Fibroblast of skin of right quadriceps (primary cell): Measurements from ENCODE around the gene GEMIN5.

Experiments used
- DNase-seq: peaks from one replicate; pipeline ENCODE4 v3.0.0-alpha.2; 2013

The GEMIN5 gene

DNA sequence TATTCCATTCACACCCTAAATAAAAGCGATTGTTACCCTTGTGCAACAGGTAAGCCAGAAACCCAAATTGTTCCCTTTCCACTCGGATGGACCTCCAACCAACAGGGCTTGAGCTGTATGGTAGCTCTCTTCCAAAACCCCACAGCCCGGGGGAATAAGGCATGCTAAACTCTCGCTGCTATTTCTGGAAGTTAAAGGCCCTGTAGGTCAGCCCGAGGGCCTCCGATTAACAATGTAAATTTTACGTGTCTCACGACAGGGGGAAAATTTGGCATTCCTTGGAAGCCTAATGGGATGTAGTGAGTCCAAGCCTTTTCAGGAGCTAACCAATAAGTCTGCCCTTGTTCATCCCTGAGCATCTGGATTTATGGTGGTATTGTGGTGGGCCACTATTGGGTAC is 53.6 kb downstream of the GEMIN5 start:
- no peak for DNase-seq

DNA sequence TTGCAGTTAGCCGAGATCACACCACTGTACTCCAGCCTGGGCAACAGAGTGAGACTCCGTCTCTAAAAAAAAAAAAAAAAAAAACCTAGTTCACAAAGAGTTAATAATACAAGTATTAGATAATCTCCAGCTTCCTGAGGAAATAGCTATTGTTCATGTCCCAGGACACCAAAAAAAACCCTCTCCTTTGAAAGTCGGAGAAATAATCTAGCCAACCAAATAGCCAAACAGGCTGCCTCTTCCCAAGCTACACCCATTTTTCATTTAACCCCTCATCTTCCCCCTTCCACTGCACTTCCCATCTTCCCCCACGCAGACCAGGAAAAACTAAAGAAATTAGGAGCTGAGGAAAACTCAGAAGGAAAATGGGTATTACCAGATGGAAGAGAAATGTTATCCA is 56.0 kb downstream of the GEMIN5 start:
- no peak for DNase-seq

DNA sequence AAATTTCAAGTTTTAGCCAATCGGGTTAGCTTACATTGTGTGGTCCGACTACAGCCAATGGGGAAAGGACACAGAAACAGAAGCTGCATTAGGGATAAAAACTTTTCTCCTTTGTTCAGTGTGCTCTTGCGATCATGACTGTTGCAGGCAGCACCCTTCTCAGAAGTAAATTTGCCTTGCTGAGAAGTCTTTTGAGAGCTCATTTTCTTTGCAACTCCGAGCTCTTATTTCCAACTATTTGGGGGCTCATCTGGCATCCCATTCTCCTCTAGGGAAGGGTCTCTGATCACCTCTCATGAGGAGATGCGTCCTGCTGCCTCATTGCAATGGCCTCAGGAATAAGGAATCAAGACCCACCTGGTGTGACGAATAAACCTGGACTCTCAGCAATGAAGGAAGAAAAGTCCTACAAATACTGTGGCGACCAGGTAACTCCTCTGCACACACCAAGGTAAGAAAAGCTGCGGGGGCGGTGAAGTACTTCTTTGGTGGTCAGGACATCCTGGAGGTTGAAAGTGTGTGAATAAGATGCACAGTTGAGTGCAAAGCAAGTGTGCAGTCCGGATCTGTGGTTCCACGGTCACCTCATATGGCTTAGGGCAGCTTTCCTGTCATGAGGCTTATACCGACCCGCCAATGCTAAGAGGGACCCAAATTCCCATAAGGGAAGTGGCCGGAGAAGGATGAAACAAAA is 59.2 kb downstream of the GEMIN5 start:
- no peak for DNase-seq

DNA sequence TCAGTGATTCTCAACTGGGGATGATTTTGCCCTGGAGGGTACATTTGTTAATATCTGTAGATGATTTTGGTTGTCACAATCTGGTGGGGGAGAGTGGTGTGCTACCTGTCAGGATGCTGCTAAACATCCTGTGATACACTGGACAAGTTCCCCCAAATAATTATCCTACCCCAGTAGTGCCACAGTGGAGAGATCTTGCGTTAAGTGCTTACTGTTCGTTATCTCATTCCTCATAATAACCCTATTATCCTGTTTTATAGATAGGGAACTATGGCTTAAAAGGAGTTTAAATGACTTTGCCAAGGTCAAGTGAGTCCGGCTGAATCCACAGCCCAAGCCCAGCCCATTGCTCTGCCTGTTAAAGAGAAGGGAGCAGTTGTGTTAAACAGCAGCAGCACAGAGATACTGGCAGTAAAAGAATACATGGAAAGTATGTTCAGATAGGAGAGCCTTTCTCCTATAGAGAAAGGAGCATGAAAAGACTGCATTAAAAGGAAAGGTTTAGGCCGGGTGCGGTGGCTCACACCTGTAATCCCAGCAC is 64.2 kb downstream of the GEMIN5 start:
- no peak for DNase-seq

DNA sequence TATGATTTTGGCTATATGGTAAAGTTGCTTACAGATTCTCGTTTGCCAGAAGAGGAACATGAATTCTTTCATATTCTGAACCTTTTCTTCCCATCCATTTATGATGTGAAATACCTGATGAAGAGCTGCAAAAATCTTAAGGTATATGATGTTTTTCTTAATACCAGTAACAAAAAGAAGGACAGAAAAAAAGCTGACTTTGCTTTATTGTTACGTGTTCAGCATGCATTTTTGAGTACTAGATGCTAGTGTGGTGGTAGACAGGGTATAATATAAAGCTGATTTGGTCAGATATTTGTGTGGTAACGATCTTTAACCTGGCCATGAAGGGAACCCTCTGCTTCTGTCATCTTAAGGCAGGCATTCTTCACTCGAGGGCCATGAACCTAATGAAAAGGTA is 66.3 kb downstream of the GEMIN5 start:
- DNase-seq, result no peak

DNA sequence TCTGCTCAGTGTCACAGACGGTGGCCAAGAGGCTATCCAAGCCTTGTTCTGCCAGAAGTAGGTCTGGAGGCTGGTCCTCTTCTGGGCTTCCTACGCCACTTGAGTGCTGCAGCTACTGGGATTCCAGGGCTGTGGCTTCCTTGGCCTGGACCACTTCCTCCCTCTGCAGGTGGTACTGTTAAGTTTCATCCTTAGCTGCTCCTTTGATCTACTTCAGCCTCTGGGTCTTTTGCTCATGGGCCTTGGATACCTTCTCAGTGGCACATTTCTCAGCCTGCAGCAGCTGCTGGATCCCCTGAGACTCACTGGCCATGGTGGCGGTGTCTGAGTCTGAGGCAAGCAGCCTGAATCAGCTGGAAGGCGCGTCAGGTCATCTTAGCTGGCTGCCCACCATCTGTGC is 69.3 kb downstream of the GEMIN5 start:
- no peak for DNase-seq

DNA sequence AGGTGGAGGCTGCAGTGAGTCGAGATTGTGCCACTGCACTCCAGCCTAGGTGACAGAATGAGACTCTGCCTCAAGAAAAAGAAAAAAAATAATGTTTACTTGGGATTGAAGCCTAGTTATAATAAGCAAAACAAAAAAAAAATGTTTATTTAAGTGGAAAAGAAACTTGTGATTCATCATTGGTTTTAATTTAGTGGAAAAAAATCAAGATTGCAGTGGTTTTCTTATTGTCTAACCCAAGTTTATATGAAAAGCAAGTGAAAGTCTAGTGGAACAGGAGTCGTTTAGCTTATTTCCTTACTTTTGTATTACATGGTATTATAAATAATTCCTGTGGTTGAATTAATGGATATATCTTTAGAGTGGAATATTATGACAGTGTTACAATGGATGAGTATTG is 71.2 kb downstream of the GEMIN5 start:
- no peak for DNase-seq

DNA sequence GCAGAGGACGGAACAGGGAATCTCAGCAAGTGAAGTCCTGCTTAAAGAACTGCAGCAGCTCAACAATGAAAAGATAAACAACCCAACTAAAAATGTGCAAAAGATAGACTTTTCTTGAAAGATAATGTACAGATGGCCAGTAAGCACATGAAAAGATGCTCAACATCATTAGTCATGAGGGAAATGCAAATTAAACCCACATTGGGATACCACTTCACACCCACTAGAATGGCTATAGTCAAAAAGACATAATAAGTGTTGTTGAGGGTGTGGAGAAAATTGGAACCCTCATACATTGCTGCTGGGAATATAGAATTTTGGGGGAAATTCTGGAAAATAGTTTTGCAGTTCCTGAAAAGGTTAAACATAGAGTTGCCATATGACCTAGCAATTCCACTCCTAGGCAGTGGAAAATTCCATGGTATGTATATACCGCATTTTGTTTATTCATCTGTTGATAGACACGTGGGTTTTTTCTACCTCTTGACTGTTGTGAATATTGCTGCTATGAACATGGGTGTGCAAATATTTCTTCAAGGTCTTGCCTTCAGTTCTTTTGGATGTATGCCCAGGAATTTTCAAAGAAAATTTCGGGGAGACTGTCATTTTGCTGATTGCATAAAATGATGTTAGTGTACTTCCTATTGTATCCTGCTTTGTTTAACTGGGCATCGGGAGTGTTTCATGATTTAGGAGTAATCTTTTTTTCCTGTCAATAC is 72.4 kb downstream of the GEMIN5 start:
- peak; percentile 17 for DNase-seq

DNA sequence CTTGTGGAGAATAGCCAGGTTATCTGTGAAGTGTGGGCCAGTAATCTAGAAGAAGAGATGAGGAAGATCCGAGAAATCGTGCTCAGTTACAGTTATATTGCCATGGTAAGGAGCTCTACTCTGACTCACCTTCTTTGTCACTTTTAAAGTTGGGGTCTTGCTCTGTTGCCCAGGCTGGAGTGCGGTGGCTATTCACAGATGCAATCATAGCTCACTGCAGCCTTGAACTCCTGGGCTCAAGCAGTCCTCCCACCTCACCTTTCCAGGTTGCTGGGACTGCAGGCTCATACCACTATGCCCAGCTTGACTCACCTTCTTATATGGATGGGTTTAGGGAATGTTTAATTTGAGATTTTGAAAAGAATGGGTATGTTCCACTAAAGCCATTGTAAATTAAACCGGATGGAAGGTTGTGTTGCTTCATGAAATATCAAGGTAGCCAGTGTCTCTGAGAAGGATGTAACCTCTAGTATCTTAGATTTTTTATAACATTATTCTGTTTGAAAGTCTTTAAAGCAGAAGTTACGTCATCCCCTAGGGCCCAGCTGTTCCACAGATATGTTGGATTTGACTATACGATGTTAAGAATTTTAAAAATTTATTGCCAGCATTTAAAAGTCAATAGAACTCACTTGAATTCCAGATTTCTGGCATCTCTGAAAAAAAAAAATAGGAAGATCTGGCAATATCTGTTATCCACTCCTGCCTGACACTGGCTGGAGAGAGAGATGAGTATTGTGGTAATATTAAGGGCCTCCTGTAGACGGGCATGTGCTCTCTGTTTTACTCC is 74.5 kb downstream of the GEMIN5 start:
- no peak for DNase-seq

DNA sequence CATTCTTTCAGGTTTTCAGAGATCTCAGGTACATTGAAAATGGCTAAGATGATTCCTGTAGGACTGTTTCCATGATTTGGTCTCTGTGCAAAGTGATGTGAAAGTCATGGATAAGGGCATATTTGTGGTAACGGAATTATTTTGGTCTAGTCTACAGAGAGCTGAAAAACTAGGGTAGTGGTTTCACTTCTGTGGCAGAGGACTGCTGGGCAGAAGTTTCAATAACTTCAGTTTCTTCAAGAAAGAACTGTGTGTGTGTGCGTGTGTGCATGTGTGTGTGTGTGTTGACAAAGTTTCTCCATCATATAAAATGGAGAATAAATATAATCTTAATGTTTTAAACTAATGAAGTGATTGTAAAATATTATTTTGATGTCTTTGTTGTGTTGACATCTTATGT is 75.2 kb downstream of the GEMIN5 start:
- no peak for DNase-seq

DNA sequence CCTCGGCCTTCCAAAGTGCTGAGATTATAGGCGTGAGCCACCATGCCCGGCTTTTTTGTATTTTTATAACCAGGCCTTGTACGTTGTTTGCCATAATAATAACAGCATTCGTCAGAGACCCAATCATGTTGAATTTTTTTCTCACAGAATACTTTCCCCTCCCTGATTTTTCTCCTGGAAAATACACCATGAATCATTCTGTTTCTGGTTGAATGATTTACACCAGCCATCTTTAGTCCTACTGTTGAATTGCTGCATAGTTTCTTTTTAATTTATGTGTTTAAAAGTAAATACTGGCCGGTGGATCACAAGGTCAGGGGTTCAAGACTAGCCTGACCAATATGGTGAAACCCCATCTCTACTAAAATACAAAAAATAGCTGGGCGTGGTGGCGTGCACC is 76.1 kb downstream of the GEMIN5 start:
- DNase-seq, result no peak

DNA sequence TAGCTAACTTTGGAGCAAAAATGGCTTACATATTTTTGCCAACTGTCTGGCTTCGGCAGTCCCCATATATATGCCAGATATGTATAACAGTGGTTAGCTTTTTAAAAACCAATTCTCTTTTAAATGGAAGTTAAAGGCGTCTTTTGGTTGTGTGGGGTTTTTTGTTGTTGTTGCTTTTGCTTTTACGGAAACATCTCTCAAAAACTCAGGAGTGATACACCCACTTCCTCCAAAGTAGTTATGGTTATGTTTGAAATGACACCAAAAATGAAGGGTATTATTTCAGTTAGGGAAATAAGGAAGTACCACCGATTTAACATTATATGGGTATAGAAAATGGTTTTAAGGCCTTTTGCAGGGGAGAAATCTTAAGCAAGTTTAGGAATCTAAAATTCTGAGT is 77.2 kb downstream of the GEMIN5 start:
- no peak for DNase-seq

DNA sequence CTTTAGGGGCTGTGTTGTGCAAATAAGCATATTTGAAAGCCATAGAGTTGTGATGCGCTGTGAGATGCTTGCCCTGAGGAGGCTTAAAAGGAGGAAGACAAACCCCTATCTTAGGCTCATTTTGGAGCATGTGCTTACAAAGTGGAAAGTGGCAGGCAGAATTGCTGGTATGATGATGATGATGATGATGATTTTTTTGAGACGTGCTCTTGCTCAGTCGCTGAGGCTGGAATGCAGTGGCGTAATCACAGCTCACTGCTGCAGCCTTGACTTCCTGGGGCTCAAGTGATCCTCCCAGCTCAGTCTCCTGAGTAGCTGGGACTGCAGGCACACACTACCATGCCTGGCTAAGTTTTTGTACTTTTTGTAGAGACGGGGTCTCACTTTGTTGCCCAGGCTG is 77.9 kb downstream of the GEMIN5 start:
- DNase-seq, result peak; percentile 72

DNA sequence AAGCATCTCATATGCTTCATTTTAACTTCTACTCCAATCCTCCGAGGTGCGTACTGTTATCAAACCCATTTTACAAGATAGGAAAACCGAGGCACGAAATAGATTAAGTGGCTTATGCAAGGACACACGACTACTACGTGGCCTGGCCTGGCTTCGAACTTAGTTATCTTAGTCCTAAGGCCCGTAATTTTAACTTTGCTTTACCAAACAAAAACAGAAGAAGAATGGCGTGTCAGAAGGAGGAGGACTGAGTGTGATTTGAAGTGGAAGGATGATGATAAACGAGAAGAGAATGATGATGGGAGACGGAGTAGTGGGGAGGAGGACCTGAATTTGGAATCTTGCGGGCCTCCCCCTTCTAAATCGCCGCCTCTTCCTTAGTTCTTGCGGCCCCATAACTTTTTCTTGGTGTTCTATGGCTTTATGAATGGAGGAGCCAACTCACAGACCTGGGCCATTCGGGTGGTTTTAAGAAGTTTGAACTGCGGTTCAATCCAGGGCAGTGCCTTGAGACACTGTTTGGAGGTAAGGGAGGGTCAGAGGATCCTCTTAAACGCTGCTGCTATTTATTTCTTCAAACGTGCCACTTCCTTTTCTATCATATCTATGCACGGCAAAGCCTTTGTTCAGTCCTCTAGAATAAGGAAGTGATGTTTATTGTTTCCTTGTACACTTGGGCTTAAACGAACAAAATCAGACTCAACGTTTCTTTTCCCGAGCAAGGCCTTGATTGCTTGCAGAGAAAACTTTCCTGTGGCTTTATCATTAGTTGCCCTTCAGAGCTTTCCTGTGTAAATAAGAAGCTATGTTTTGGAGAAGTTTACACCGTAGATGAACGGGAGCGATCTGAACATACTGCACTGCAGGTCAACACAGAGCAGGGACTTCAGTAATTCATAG is 78.8 kb downstream of the GEMIN5 start:
- no peak for DNase-seq

DNA sequence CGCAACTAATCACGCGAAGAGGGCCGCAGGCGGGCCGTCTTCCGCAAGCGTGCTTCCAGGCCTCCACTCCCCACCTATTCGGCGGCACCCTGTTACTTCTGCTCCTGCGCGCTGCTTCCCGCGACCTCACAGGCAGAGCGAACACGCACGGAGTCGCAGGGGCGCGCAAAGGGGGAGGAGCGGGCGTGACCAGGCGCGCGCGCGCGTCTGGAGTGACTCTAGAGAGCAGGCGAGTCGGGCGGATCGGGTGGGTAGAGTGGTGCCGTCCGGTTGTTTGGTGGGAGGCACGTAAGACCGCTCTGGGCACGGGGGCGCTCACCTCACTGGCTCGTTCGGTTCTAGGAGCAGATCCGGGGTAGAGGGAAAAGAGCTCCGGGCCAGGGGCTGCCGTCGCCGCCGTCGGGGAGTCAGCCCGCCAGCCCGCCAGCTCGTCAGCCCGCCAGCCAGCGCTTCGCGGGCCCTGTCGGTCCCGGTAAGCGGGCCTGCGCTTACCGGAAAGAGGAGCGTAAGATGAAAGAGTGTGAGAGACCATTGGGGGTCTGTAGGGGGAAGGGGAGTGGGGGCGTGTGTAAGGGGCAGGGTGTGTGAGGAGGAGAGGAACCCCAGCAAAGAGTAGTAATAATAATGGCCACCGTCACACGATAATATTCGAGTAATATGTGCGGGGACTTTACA is 79.6 kb downstream of the GEMIN5 start, which contains the start of gene CNOT8:
Gene CNOT8 (plus strand): TSS at position 331 of the 675 bp plus-strand sequence. CDS start 4,652 bp downstream, outside the sequence.
- DNase-seq, result peak; percentile 98

DNA sequence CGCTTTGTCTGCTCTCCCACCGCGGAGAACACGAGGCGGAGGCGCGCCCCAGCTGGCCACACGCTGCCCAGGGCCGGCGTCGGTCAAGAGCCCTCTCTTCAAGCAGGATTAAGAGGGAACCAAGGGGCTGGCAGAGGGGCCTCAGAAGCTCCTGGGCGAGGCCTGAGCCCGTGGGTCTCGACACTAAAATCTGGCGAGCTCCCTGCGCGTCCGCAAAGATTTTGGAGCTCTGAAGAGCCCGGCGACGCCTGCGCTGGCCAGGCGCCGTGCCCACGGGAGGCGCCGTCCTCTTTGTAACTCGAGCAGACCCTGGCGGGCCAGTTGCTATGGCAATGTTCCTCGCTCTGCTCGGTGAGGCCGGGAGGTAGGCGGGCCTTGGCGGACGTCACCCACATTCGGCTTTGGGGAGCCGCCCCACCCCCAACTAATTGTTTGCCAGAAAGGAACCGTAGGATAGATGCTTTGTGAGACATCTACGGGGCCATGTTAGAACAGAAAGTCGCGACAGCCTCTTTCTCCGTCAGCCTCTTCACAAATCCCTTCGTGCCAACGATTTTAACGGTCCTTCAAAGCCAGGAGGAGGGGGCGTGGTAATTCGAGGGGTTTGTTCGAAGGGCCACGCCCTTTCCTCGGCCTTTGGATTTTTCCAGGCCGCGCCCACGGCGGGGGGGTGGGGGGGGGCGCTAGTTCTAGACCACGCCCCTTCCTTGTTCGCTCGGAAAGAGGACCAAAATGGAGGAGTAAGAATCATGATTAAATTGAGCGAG is 80.3 kb downstream of the GEMIN5 start:
- DNase-seq, result peak; percentile 98

DNA sequence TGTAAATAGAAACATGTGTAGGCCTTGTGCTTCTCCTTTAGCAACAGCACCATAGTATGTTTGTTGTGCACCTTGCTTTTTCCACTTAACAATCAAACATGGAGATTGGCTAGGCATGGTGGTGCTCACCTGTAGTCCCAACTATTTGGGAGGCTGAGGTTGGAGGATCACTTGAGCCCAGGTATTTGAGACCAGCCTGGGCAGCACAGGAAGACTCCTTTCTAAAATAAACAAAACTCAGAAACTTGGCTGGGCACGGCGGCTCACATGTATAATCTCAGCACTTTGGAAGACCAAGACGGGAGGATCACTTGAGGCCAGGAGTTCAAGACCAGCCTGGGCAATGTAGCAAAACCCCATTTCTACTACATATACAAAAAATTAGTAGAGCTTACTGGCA is 86.7 kb downstream of the GEMIN5 start:
- DNase-seq, result no peak

DNA sequence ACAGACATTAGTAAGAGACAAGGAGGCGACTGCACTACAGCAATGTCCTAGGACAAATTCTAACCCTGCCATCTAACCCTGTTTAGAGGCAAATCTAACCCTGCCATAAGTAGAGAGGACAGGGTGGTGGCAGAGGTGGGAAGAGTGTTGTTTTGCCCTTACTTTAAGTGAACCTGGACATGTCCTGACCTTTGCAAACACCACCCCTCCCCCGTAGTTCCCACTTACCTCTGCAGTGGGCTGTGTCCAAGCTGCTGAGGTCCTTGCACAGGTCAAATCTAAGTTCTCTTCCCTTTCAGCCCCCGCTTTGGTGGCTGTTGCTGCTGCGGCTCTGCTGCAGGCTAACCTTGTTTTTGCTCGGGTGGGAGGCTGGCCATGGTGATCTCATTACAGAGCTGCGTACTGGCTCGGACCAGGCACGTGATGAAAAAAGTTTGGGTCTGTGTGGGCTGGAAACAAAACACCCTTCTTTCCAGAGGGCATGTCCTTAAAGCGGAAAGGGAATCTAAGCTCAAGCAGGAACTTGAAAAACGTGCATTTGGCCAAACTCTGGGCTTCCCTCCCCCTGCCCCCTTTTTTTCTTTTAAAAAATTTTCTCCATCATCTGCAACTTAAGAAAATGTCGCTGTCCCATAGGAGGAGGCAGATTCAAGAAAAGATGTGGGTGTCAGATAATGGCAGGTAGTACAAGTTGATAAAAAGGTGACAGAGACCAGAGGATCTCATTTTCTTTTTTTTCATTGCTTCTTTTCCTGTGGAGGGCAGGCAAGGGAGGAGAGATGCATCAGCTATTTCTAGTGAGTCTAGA is 87.6 kb downstream of the GEMIN5 start, which contains the start of gene FAXDC2:
Gene FAXDC2 (minus strand): TSS at position 349 of the 808 bp plus-strand sequence. CDS start 12,425 bp downstream, outside the sequence.
- peak; percentile 76 for DNase-seq

DNA sequence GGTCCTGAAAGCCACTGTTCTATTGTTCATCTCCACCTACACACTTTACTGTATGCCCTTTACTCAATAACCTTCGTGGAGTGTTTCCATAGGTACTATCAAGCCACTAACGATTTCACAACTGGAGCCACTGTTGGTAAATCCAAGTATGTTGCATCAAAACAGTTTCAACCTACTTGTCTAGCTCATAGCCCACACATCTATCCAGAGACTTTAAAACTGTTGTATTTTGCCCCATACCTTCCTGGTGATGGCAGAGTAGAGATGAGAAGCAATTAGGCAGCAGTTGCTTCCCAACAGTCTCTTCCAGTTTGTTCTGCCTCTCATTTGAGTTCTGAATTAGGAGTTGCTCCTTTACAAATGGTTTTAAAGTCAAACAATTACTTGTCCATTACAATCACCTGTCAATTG is 88.2 kb downstream of the GEMIN5 start:
- DNase-seq, result no peak

DNA sequence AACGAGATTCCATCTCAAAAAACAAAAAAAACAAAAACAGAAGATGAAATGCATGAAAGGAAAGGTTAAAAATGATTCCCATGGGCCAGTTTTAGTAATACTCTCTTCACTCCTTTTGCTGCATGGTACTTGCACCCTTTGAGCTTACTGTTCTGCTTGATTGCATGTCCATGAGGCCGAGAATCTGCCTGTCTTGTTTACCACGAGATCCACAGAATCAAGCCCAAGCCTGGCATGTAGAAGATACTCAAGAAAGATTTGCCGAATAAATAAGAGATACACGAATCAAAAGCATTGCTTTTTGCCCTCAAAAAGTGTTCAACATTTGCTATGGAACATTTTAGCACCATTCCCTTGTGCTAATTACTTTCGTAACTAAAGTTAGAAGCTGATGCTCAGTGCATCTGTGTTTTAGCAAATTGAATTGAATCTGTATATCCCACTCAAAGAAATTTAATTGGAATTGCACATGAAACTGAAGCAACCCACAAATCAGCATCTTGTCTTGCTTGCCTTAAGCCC is 88.7 kb downstream of the GEMIN5 start:
- no peak for DNase-seq
